K562 (cell line): Measurements from ENCODE around the gene PRDM10. TPM values are rescaled to one million over a fixed set of nuclear protein-coding genes. Genes with fewer than 3 reads are reported as not detected.

ENCODE experiments used
- ATAC-seq: fragments of 200-7000 bp; cut with Tn5 transposase; 3 replicates; pipeline ENCODE4 v1.9.1; 2020; ENCODE audit warnings: moderate library complexity
- BruUV-seq: library from RNA; stranded (reverse); fragments of 400-500 nt; replicated peaks from 2 replicates; lab custom pipeline; 2021; lab: Mats Ljungman, UMichigan
- CTCF ChIA-PET: fragments of 300-600 bp; formaldehyde crosslinking; extraction: SDS; loops from one replicate; lab custom pipeline; 2021; ENCODE audit warnings: low intra/inter-chr PET ratio; lab: Yijun Ruan, JAX
- POLR2A ChIA-PET: fragments of 300-600, 350-650 bp; sonication (Branson Sonifier 250); formaldehyde crosslinking; extraction: SDS; loops from one replicate; lab custom pipeline; 2021; ENCODE audit warnings: antibody characterized with exemption, inconsistent platforms; lab: Yijun Ruan, JAX
- DNase-seq, 4 experiments: peaks; one replicate each; pipeline versions ENCODE4 v3.0.0 to v3.0.0-alpha.2; 2011 to 2018; ENCODE audit warnings: low spot score in 3 of 4, mixed read lengths in 3 of 4; ENCODE audit errors: extremely low read depth in 1 of 4
- FAIRE-seq: peaks from 2 replicates; lab custom pipeline; 2011; peaks lifted over from hg19 to GRCh38; lab: Jason Lieb, UNC
- H2AFZ ChIP-seq: 2 replicates; pipeline ENCODE4 v1.6.0; 2011; ENCODE audit warnings: low read depth, low read length, control low read depth, inconsistent platforms
- H3K27ac ChIP-seq: fragments of 200-600 bp; 3 replicates; pipeline ENCODE4 v1.8.0; 2011; ENCODE audit warnings: low read depth, mild to moderate bottlenecking, control low read depth, inconsistent platforms, low read length, moderate library complexity, mixed read lengths; ENCODE audit errors: extremely low read depth
- H3K27me3 ChIP-seq, 2 experiments: fragments of 300-600 bp in 1 of 2; 2 replicates in 1 of 2; 3 replicates in 1 of 2; pipeline versions ENCODE4 v1.6.0 to v1.8.0; 2011; ENCODE audit warnings: inconsistent platforms in 2 of 2, low read length in 2 of 2, mild to moderate bottlenecking in 1 of 2, mixed read lengths in 1 of 2, moderate library complexity in 1 of 2; ENCODE audit not compliant: control insufficient read depth in 2 of 2, insufficient read depth in 2 of 2
- H3K36me3 ChIP-seq: fragments of 300-600 bp; 3 replicates; pipeline ENCODE4 v1.8.0; 2011; ENCODE audit warnings: mild to moderate bottlenecking, low read length, inconsistent platforms; ENCODE audit not compliant: control insufficient read depth, insufficient read depth
- H3K4me1 ChIP-seq, 2 experiments: fragments of 200-600 bp in 1 of 2; replicated peaks in 1 of 2; 2 replicates in 1 of 2; 3 replicates in 1 of 2; pipeline versions ENCODE4 v1.5.1 to v1.8.0; 2011; ENCODE audit warnings: inconsistent platforms in 2 of 2, low read length in 2 of 2, mild to moderate bottlenecking in 1 of 2, mixed read lengths in 1 of 2, moderate library complexity in 1 of 2; ENCODE audit not compliant: control insufficient read depth in 2 of 2, insufficient read depth in 2 of 2
- H3K4me2 ChIP-seq: 2 replicates; pipeline ENCODE4 v1.6.1; 2011; ENCODE audit warnings: low read length, control low read depth, inconsistent platforms, mixed read lengths; ENCODE audit not compliant: insufficient read depth
- H3K4me3 ChIP-seq: fragments of 200-600 bp; sonication (generic), shearing (Covaris generic); 2 replicates; pipeline ENCODE4 v1.5.1; 2016; ENCODE audit warnings: control low read depth, inconsistent platforms
- H3K79me2 ChIP-seq: fragments of 200-600 bp; 3 replicates; pipeline ENCODE4 v1.8.0; 2011; ENCODE audit warnings: low read length, inconsistent platforms; ENCODE audit not compliant: control insufficient read depth, insufficient read depth
- H3K9ac ChIP-seq, 2 experiments: 2 replicates each; pipeline versions ENCODE4 v1.6.0 to v1.6.1; 2011; ENCODE audit warnings: low read depth in 2 of 2, low read length in 2 of 2, control low read depth in 1 of 2, inconsistent platforms in 1 of 2, mild to moderate bottlenecking in 1 of 2, mixed read lengths in 1 of 2; ENCODE audit not compliant: insufficient read depth in 1 of 2
- H3K9me1 ChIP-seq: one replicate; pipeline ENCODE4 v1.6.0; 2011; ENCODE audit warnings: inconsistent platforms, mild to moderate bottlenecking, low read length, moderate library complexity; ENCODE audit not compliant: control insufficient read depth, insufficient read depth
- H3K9me3 ChIP-seq: replicated peaks from 2 replicates; pipeline ENCODE4 v1.5.1; 2011; ENCODE audit warnings: low read depth, low read length, inconsistent platforms; ENCODE audit not compliant: control insufficient read depth, insufficient read depth
- H4K20me1 ChIP-seq: replicated peaks from 2 replicates; pipeline ENCODE4 v1.6.1; 2011; ENCODE audit warnings: low read length, inconsistent platforms, mixed read lengths; ENCODE audit not compliant: control insufficient read depth, insufficient read depth
- CC2D1A ChIP-seq: fragments of 450-650 bp; IDR thresholded peaks from 2 replicates; pipeline ENCODE4 v1.6.1; 2017; ENCODE audit warnings: mild to moderate bottlenecking
- NCOA4 ChIP-seq: fragments of 450-650 bp; IDR thresholded peaks from 2 replicates; pipeline ENCODE4 v1.6.1; 2018; ENCODE audit warnings: mild to moderate bottlenecking; ENCODE audit not compliant: partially characterized antibody
- PKNOX1 ChIP-seq: fragments of 450-650 bp; IDR thresholded peaks from 2 replicates; pipeline ENCODE4 v1.6.1; 2016
- REST ChIP-seq, 2 experiments: fragments of 450-650 bp; formaldehyde crosslinking in 1 of 2; IDR thresholded peaks; 2 replicates each; pipeline versions ENCODE4 v1.4.0 to v1.6.1; 2014 to 2020; ENCODE audit warnings: mild to moderate bottlenecking in 2 of 2, borderline replicate concordance in 1 of 2, low read depth in 1 of 2
- SMAD4 ChIP-seq: fragments of 250-450 bp; sonication (Bioruptor Pico); conservative IDR thresholded peaks from 2 replicates; pipeline ENCODE4 v1.8.0; 2021; ENCODE audit warnings: inconsistent platforms, mild to moderate bottlenecking, moderate library complexity
- WGBS: fragments of 100-300 bp; shearing (Covaris generic); methylation state at CpG from one replicate; pipeline ENCODE4 v1.1.6; 2016; ENCODE audit warnings: low coverage, mixed read lengths; ENCODE audit not compliant: insufficient coverage; ENCODE audit errors: missing lambda C conversion rate; 5-methylcytosine and 5-hydroxymethylcytosine counted together
- in situ Hi-C: fragments of 300-500 bp; cut with MboI; formaldehyde crosslinking; loops from 4 replicates; pipeline ENCODE4 v1.15.0; 2018; ENCODE audit warnings: inconsistent platforms, mixed read lengths
- intact Hi-C: fragments of 100-400 bp; cut with micrococcal nuclease; formaldehyde crosslinking; loops from 2 replicates; pipeline ENCODE4 v1.14.2; 2022
- polyA plus RNA-seq, 8 experiments: library from polyadenylated mRNA; depleted of rRNA in 4 of 8; stranded (reverse) in 5 of 8; unstranded in 3 of 8; fragments of >200 nt; fragmentation: Nextera tagmentation in 2 of 8; fragmentation: Illumina TruSeq in 1 of 8; extraction: Ambion mirVana in 2 of 8; extraction: Trizol in 1 of 8; gene quantifications; 2 replicates each; pipeline versions ENCODE4 v1.2.1 to v1.2.3, GENCODE V29; 2011 to 2014; ENCODE audit warnings: inconsistent platforms in 1 of 8, missing spikeins in 1 of 8
- total RNA-seq, 7 experiments: library from RNA; depleted of rRNA in 6 of 7; stranded (reverse); fragments of >200 nt in 6 of 7; fragmentation: Illumina TruSeq in 2 of 7; extraction: Trizol in 2 of 7; gene quantifications; 2 replicates each; pipeline versions ENCODE4 v1.2.1 to v1.2.3, GENCODE V29; 2011 to 2021; ENCODE audit warnings: low replicate concordance in 1 of 7
- TF ChIP-seq, protein P1 (sequence below), 2 experiments: fragments of 450-650 bp; conservative IDR thresholded peaks; 2 replicates each; pipeline ENCODE4 v1.6.1; 2017; ENCODE audit warnings: mild to moderate bottlenecking in 2 of 2, moderate library complexity in 2 of 2

PRDM10 gene
- total and polyA plus RNA-seq, 9 of the 15 experiments (the other 6 are each of a cell fraction or from before 2014, with no cell fraction given) = 0.89 to 9.3 (median 4.5) TPM

- H3K9me3 ChIP-seq = no peaks in the 10 kb centered on the region
- H4K20me1 ChIP-seq = no peaks in the 10 kb centered on the region
- peak overlapping the region; percentile 51 for H3K4me2 ChIP-seq
- peak overlapping the region; percentile 93 for H2AFZ ChIP-seq
- CTCF ChIA-PET = no interaction called here
- POLR2A ChIA-PET = interaction anchor here (0.7 to 1.3 kb wide), 4 partner anchors 10 to 56 kb away, joined by 3 to 4 read pairs (median 4); no protein-coding TSS in a partner anchor
- FAIRE-seq (peak; percentile 46), ATAC-seq (peak; percentile 79), DNase-seq (peak in 3 of 4 experiments; percentile 27 to 59 (median 46))
- intact Hi-C loops = loop anchor here (2.0 kb wide), 1 partner anchor 52 kb away; the partner anchor contains the start of gene PRDM10
- no peaks in the 10 kb centered on the region for H3K79me2 ChIP-seq
- 6% methylated on average over 17 of the region's 17 CpGs for WGBS
- BruUV-seq = no TSS peak
- peak overlapping the region; percentile 41 to 75; a peak in 3 of 4 replicates for H3K9ac ChIP-seq
- H3K4me3 ChIP-seq = no peak overlapping the region
- H3K4me1 ChIP-seq = peaks cover 33 to 42% of the 10 kb centered on the region in 2 experiments
- in situ Hi-C loops = no loop called here
- H3K27me3 ChIP-seq = no peaks in the 10 kb centered on the region
- no peaks in the 10 kb centered on the region for H3K9me1 ChIP-seq
- H3K36me3 ChIP-seq = peaks cover 2% of the 10 kb centered on the region; the same call in 1 of the 3 replicates
- H3K27ac ChIP-seq = peak overlapping the region; percentile 70
- TF ChIP-seq NCOA4 = no peak
- peak; percentile 79 for TF ChIP-seq CC2D1A
- TF ChIP-seq, protein P1, sequence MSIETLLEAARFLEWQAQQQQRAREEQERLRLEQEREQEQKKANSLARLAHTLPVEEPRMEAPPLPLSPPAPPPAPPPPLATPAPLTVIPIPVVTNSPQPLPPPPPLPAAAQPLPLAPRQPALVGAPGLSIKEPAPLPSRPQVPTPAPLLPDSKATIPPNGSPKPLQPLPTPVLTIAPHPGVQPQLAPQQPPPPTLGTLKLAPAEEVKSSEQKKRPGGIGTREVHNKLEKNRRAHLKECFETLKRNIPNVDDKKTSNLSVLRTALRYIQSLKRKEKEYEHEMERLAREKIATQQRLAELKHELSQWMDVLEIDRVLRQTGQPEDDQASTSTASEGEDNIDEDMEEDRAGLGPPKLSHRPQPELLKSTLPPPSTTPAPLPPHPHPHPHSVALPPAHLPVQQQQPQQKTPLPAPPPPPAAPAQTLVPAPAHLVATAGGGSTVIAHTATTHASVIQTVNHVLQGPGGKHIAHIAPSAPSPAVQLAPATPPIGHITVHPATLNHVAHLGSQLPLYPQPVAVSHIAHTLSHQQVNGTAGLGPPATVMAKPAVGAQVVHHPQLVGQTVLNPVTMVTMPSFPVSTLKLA (conservative IDR thresholded peaks at IDR 0.05) = peak in 1 of 2 experiments; percentile 45; a peak in 2 of 4 replicates
- TF ChIP-seq SMAD4 (CRISPR knock-in tag) = peak; percentile 57; the same call in 1 of the 2 replicates
- TF ChIP-seq REST (IDR thresholded peaks at IDR 0.05; ENCODE audit: borderline replicate concordance) = peak; percentile 92
- no peak for TF ChIP-seq REST (CRISPR knock-in tag; IDR thresholded peaks at IDR 0.05; ENCODE audit: low read depth)
- TF ChIP-seq PKNOX1 = peak; percentile 19; the same call in 1 of the 2 replicates
Observed at GRCh38 chr11:129950101-129951091, 52.2 kb downstream of the PRDM10 start.
